SK-N-SH (cell line): ENCODE data around the gene IFI16. TPM values are rescaled to one million over a fixed set of nuclear protein-coding genes. Genes with fewer than 3 reads are reported as not detected.
A peak's percentile ranks its signal among the peaks of the same experiment; 100 is the strongest.

ENCODE experiments used
- CTCF ChIA-PET: fragments of 300-600, 350-600 bp; formaldehyde crosslinking; extraction: SDS; loops from one replicate; lab custom pipeline; 2021; lab: Yijun Ruan, JAX
- POLR2A ChIA-PET: fragments of 350-600 bp; sonication (Branson Sonifier 250); formaldehyde crosslinking; extraction: SDS; loops from one replicate; lab custom pipeline; 2020; ENCODE audit warnings: antibody characterized with exemption, inconsistent platforms; lab: Yijun Ruan, JAX
- DNase-seq: peaks from one replicate; pipeline ENCODE4 v3.0.0; 2012
- H2AFZ ChIP-seq: fragments of 200-600 bp; sonication (generic); 2 replicates; pipeline ENCODE4 v1.8.1; 2016; ENCODE audit warnings: antibody characterized with exemption, mild to moderate bottlenecking, low read depth
- H3F3A ChIP-seq: fragments of 200-600 bp; sonication (generic); replicated peaks from 2 replicates; pipeline ENCODE3; 2016; ENCODE audit warnings: antibody characterized with exemption, mild to moderate bottlenecking; ENCODE audit not compliant: insufficient read depth
- H3K27ac ChIP-seq, 2 experiments: fragments of 200-500 bp in 1 of 2; fragments of 200-600 bp in 1 of 2; sonication (Bioruptor generic) in 1 of 2; sonication (generic), shearing (Covaris generic) in 1 of 2; 2 replicates each; pipeline versions ENCODE4 v1.5.1 to v1.6.1; 2014 to 2016; ENCODE audit warnings: low read depth in 2 of 2, inconsistent platforms in 1 of 2, low read length in 1 of 2, mild to moderate bottlenecking in 1 of 2, mixed read lengths in 1 of 2
- H3K27me3 ChIP-seq: fragments of 200-600 bp; sonication (generic), shearing (Covaris generic); 2 replicates; pipeline ENCODE4 v1.6.1; 2016; ENCODE audit warnings: mixed run types; ENCODE audit not compliant: insufficient read depth
- H3K36me3 ChIP-seq, 2 experiments: fragments of 200-500 bp in 1 of 2; fragments of 200-600 bp in 1 of 2; sonication (Bioruptor generic) in 1 of 2; sonication (generic) in 1 of 2; replicated peaks in 1 of 2; 2 replicates each; pipeline versions ENCODE3 to v1.5.1; 2014 to 2016; ENCODE audit warnings: low read length in 1 of 2, mild to moderate bottlenecking in 1 of 2; ENCODE audit not compliant: insufficient read depth in 2 of 2, control insufficient read depth in 1 of 2
- H3K4me1 ChIP-seq, 2 experiments: fragments of 200-500 bp in 1 of 2; fragments of 200-600 bp in 1 of 2; sonication (Bioruptor generic) in 1 of 2; sonication (generic), shearing (Covaris generic) in 1 of 2; 2 replicates each; pipeline versions ENCODE4 v1.5.1 to v1.6.1; 2014 to 2016; ENCODE audit warnings: low read depth in 1 of 2, low read length in 1 of 2, mixed run types in 1 of 2; ENCODE audit not compliant: insufficient read depth in 2 of 2, control insufficient read depth in 1 of 2
- H3K4me2 ChIP-seq: fragments of 200-600 bp; sonication (generic), shearing (Covaris generic); 2 replicates; pipeline ENCODE4 v1.6.1; 2017; ENCODE audit warnings: mixed run types
- H3K4me3 ChIP-seq, 2 experiments: fragments of 200-500 bp in 1 of 2; fragments of 200-600 bp in 1 of 2; sonication (Bioruptor generic) in 1 of 2; sonication (generic), shearing (Covaris generic) in 1 of 2; 2 replicates each; pipeline versions ENCODE4 v1.5.1 to v1.8.1; 2014 to 2016; ENCODE audit warnings: low read depth in 2 of 2, inconsistent platforms in 1 of 2, low read length in 1 of 2, mild to moderate bottlenecking in 1 of 2, mixed read lengths in 1 of 2, moderate library complexity in 1 of 2
- H3K79me2 ChIP-seq: fragments of 200-600 bp; sonication (generic); 2 replicates; pipeline ENCODE4 v1.8.1; 2017; ENCODE audit warnings: mild to moderate bottlenecking; ENCODE audit not compliant: insufficient read depth
- H3K9ac ChIP-seq: fragments of 200-600 bp; sonication (generic); 2 replicates; pipeline ENCODE4 v1.6.1; 2017; ENCODE audit warnings: mixed run types
- H3K9me2 ChIP-seq: fragments of 200-600 bp; sonication (generic); 2 replicates; pipeline ENCODE4 v1.6.1; 2017; ENCODE audit warnings: mixed run types
- H3K9me3 ChIP-seq: fragments of 200-600 bp; sonication (generic); 2 replicates; pipeline ENCODE4 v1.6.1; 2017; ENCODE audit warnings: mixed run types, mild to moderate bottlenecking, moderate library complexity
- H4K20me1 ChIP-seq: fragments of 200-600 bp; sonication (generic); 2 replicates; pipeline ENCODE4 v1.6.1; 2017; ENCODE audit warnings: mild to moderate bottlenecking, mixed run types; ENCODE audit not compliant: insufficient read depth
- EP300 ChIP-seq, 2 experiments: IDR thresholded peaks; 2 replicates each; pipeline versions ENCODE4 v1.4.0 to v1.6.1; 2012; ENCODE audit warnings: borderline replicate concordance in 1 of 2, low read depth in 1 of 2, low read length in 1 of 2
- FOSL2 ChIP-seq: IDR thresholded peaks from 2 replicates; pipeline ENCODE4 v1.4.0; 2012; ENCODE audit warnings: low read depth, mild to moderate bottlenecking, moderate library complexity, borderline replicate concordance
- FOXJ3 ChIP-seq: sonication (generic); formaldehyde crosslinking; IDR thresholded peaks from 2 replicates; pipeline ENCODE4 v1.5.1; 2020; ENCODE audit warnings: mild to moderate bottlenecking, missing genetic modification reagents
- GATA2 ChIP-seq: sonication (generic); formaldehyde crosslinking; IDR thresholded peaks from 2 replicates; pipeline ENCODE4 v1.5.0; 2020; ENCODE audit warnings: mild to moderate bottlenecking, missing genetic modification reagents
- JUND ChIP-seq: IDR thresholded peaks from 2 replicates; pipeline ENCODE4 v1.4.0; 2012
- MEF2A ChIP-seq: IDR thresholded peaks from 2 replicates; pipeline ENCODE4 v1.4.0; 2012; ENCODE audit warnings: low read depth, borderline replicate concordance
- NFIC ChIP-seq: IDR thresholded peaks from 2 replicates; pipeline ENCODE4 v1.4.0; 2012; ENCODE audit warnings: borderline replicate concordance
- PBX3 ChIP-seq: IDR thresholded peaks from 2 replicates; pipeline ENCODE4; 2012
- POLR2AphosphoS5 ChIP-seq: IDR thresholded peaks from 2 replicates; pipeline ENCODE4 v1.6.1; 2012; ENCODE audit warnings: low read depth, low read length
- RCOR1 ChIP-seq: fragments of 150-350 bp; IDR thresholded peaks from 2 replicates; pipeline ENCODE4 v1.6.1; 2017; ENCODE audit warnings: antibody characterized with exemption, low read length
- RFX5 ChIP-seq: IDR thresholded peaks from 2 replicates; pipeline ENCODE4 v1.6.1; 2012; ENCODE audit warnings: mild to moderate bottlenecking, improper control_type of control experiment, low read length
- TCF12 ChIP-seq: IDR thresholded peaks from 2 replicates; pipeline ENCODE4 v1.4.0; 2012
- TEAD4 ChIP-seq: IDR thresholded peaks from 2 replicates; pipeline ENCODE4 v1.4.0; 2012; ENCODE audit warnings: mild to moderate bottlenecking, borderline replicate concordance; ENCODE audit not compliant: insufficient read depth
- WGBS: methylation state at CpG from one replicate; pipeline ENCODE4 v1.1.6; 2017; ENCODE audit warnings: low lambda C conversion rate; 5-methylcytosine and 5-hydroxymethylcytosine counted together
- polyA plus RNA-seq, 3 experiments: library from polyadenylated mRNA; depleted of rRNA; stranded (reverse); fragments of >200 nt; gene quantifications; 2 replicates each; pipeline ENCODE4 v1.2.3, GENCODE V29; 2012
- TF ChIP-seq, protein P1 (sequence below): IDR thresholded peaks from 2 replicates; pipeline ENCODE4 v1.4.0; 2012; ENCODE audit warnings: low read depth, borderline replicate concordance
- TF ChIP-seq, protein P2 (sequence below): IDR thresholded peaks from 2 replicates; pipeline ENCODE4 v1.6.1; 2012; ENCODE audit warnings: mild to moderate bottlenecking, low read depth, low read length, moderate library complexity
- TF ChIP-seq, protein P3 (sequence below): fragments of 150-350 bp; IDR thresholded peaks from 2 replicates; pipeline ENCODE4 v1.6.1; 2016; ENCODE audit warnings: mild to moderate bottlenecking, low read depth, low read length

Gene IFI16
- polyA plus RNA-seq, 1 of the 3 experiments (the other 2 are of a cell fraction) = 56.1 TPM

DNA sequence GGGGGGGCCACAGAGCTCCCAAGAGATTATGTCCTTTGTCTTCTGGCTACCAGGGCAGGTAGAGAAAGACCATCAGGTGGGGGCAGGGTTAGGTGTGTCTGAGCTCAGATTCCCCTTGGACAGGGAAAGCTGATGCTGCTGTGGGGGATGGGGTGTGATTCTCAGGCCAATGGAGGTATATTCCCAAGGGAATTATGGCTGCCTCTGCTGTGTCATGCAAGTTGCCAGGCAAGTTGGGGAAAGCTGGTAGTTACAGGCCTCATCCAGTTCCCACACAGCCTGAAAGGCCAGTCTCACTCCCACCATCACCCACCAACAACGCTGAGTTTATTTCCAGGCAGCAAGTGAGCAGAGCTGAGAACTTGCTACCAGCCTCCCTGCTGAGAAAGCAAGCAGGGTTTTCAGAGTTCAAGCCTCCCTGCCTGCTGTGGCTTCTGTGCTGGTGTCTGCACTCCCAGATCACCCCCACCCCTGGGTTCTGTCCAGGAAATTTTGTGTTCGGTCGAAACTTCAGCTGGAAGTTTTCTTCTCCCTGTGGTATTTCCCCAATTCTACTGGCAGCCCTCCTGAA lies 21.3 kb downstream of the IFI16 start:
- H3K4me2 ChIP-seq = no peak overlapping the region
- H3K4me1 ChIP-seq = no peaks in the 10 kb centered on the region
- no peak overlapping the region for H3K27ac ChIP-seq
- peaks cover 52 to 81% of the 10 kb centered on the region in 2 experiments for H3K36me3 ChIP-seq
- no peak for DNase-seq
- no peak overlapping the region for H2AFZ ChIP-seq
- H3F3A ChIP-seq = no peaks in the 10 kb centered on the region
- no peaks in the 10 kb centered on the region for H3K9me3 ChIP-seq
- ChIA-PET POLR2A (no interaction called here), CTCF (no interaction called here)
- peaks cover 43% of the 10 kb centered on the region for H3K79me2 ChIP-seq
- H3K27me3 ChIP-seq = no peaks in the 10 kb centered on the region
- WGBS = 54% methylated on average over 3 of the region's 3 CpGs
- no peaks in the 10 kb centered on the region for H4K20me1 ChIP-seq
- H3K9me2 ChIP-seq = no peaks in the 10 kb centered on the region
- no peak overlapping the region for H3K9ac ChIP-seq
- TF ChIP-seq JUND (no peak), TEAD4 (no peak)
- TF ChIP-seq, protein P1, sequence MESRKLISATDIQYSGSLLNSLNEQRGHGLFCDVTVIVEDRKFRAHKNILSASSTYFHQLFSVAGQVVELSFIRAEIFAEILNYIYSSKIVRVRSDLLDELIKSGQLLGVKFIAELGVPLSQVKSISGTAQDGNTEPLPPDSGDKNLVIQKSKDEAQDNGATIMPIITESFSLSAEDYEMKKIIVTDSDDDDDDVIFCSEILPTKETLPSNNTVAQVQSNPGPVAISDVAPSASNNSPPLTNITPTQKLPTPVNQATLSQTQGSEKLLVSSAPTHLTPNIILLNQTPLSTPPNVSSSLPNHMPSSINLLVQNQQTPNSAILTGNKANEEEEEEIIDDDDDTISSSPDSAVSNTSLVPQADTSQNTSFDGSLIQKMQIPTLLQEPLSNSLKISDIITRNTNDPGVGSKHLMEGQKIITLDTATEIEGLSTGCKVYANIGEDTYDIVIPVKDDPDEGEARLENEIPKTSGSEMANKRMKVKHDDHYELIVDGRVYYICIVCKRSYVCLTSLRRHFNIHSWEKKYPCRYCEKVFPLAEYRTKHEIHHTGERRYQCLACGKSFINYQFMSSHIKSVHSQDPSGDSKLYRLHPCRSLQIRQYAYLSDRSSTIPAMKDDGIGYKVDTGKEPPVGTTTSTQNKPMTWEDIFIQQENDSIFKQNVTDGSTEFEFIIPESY = no peak
- TF ChIP-seq, protein P2, sequence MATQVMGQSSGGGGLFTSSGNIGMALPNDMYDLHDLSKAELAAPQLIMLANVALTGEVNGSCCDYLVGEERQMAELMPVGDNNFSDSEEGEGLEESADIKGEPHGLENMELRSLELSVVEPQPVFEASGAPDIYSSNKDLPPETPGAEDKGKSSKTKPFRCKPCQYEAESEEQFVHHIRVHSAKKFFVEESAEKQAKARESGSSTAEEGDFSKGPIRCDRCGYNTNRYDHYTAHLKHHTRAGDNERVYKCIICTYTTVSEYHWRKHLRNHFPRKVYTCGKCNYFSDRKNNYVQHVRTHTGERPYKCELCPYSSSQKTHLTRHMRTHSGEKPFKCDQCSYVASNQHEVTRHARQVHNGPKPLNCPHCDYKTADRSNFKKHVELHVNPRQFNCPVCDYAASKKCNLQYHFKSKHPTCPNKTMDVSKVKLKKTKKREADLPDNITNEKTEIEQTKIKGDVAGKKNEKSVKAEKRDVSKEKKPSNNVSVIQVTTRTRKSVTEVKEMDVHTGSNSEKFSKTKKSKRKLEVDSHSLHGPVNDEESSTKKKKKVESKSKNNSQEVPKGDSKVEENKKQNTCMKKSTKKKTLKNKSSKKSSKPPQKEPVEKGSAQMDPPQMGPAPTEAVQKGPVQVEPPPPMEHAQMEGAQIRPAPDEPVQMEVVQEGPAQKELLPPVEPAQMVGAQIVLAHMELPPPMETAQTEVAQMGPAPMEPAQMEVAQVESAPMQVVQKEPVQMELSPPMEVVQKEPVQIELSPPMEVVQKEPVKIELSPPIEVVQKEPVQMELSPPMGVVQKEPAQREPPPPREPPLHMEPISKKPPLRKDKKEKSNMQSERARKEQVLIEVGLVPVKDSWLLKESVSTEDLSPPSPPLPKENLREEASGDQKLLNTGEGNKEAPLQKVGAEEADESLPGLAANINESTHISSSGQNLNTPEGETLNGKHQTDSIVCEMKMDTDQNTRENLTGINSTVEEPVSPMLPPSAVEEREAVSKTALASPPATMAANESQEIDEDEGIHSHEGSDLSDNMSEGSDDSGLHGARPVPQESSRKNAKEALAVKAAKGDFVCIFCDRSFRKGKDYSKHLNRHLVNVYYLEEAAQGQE = no peak
- no peak overlapping the region for H3K4me3 ChIP-seq

DNA sequence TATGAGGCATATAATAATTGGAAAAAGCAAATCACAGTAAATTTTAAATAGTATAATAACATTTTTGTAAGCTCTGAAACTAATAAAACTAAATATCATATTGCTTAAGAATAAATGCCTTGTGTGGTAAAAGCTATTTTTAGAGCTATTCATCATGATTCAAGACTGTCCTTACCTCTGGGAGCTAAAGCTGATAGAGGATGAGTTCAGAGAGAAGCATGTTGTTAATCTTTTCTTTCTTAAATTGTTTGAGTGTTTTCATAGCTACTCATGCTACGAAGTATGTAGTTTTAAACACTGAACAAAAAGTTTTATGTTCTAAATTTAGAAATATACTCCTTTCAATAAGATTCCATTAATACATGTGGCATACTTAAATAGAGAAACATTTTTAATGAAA lies 30.5 kb downstream of the IFI16 start:
- Histone ChIP-seq H2AFZ (no peak overlapping the region), H3K27ac (peak overlapping the region; percentile 55 to 80; a peak in 3 of 4 replicates), H3K27me3 (no peaks in the 10 kb centered on the region), H3K79me2 (no peaks in the 10 kb centered on the region), H3K4me2 (peak overlapping the region; percentile 36), H3K4me3 (0 out of 4 replicates have a peak overlapping the region, but pooled peaks of 1 of the 2 experiments have one; percentile 7), H3K4me1 (peaks cover 0 to 19% of the 10 kb centered on the region in 2 experiments; a peak in 2 of 4 replicates), H3K9me2 (no peaks in the 10 kb centered on the region), H3K36me3 (peaks cover 54 to 60% of the 10 kb centered on the region in 2 experiments), H3K9me3 (no peaks in the 10 kb centered on the region), H3K9ac (peak overlapping the region; percentile 30; the same call in 1 of the 2 replicates), H3F3A (peaks cover 19% of the 10 kb centered on the region), H4K20me1 (no peaks in the 10 kb centered on the region)
- no peak for DNase-seq
- CTCF ChIA-PET = no interaction called here
- POLR2A ChIA-PET = no interaction called here
- TF ChIP-seq PBX3 = peak; percentile 62
- peak; percentile 63; the same call in 1 of the 2 replicates for TF ChIP-seq FOSL2
- peak; percentile 19; the same call in 1 of the 2 replicates for TF ChIP-seq POLR2AphosphoS5
- peak; percentile 34; the same call in 1 of the 2 replicates for TF ChIP-seq NFIC
- TF ChIP-seq EP300 (IDR thresholded peaks at IDR 0.05; ENCODE audit: borderline replicate concordance in 1 of 2, low read depth in 1 of 2, low read length in 1 of 2) = peak in 1 of 2 experiments; percentile 69; a peak in 1 of 4 replicates
- TF ChIP-seq, protein P3, sequence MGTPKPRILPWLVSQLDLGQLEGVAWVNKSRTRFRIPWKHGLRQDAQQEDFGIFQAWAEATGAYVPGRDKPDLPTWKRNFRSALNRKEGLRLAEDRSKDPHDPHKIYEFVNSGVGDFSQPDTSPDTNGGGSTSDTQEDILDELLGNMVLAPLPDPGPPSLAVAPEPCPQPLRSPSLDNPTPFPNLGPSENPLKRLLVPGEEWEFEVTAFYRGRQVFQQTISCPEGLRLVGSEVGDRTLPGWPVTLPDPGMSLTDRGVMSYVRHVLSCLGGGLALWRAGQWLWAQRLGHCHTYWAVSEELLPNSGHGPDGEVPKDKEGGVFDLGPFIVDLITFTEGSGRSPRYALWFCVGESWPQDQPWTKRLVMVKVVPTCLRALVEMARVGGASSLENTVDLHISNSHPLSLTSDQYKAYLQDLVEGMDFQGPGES = no peak
- TF ChIP-seq TCF12 = peak; percentile 58
- TF ChIP-seq GATA2 = no peak
- TF ChIP-seq, protein P1 = no peak
- TF ChIP-seq RCOR1 = no peak
- peak; percentile 93 for TF ChIP-seq MEF2A
- peak; percentile 81 for TF ChIP-seq JUND
- peak; percentile 80 for TF ChIP-seq TEAD4
- no peak for TF ChIP-seq RFX5
- no peak for TF ChIP-seq FOXJ3
- WGBS = 3% methylated on average over 1 of the region's 1 CpG
